Posterior cingulate gyrus (tissue), 11 donors: Measurements from ENCODE around the gene CD248.

ENCODE experiments used
- DNase-seq, 10 donors: peaks; one replicate each; pipeline versions ENCODE4 v3.0.0 to v3.0.0-alpha.2; 2020 to 2021; ENCODE audit warnings: mixed read lengths in 3 of 10
- intact Hi-C: fragments of 100-400 bp; cut with DNase I; formaldehyde crosslinking; loops from one replicate; pipeline ENCODE4 v1.15.1; 2023

CD248 gene

DNA sequence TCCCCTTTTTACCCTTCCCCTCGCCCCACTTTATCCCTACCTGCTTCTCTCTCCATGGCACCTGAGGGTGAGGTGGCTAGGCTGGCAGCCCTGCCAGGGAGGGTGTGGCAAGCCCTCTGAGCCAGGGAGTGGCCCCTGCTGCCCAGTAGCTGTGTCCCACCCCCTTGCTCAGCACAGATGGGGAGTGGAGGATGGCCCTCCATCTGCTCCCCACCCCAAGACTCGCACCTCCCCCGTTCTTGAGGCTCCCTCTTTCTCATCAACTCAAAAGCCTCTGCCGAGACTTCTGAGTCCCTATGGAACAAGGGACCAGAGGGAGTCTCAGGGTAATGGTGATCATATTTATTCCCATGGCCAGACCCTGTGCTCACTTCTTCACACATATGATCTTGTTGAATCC, 23.5 kb downstream of the CD248 start:
- peak in 2 of 10 donors; percentile 75 to 89 for DNase-seq

DNA sequence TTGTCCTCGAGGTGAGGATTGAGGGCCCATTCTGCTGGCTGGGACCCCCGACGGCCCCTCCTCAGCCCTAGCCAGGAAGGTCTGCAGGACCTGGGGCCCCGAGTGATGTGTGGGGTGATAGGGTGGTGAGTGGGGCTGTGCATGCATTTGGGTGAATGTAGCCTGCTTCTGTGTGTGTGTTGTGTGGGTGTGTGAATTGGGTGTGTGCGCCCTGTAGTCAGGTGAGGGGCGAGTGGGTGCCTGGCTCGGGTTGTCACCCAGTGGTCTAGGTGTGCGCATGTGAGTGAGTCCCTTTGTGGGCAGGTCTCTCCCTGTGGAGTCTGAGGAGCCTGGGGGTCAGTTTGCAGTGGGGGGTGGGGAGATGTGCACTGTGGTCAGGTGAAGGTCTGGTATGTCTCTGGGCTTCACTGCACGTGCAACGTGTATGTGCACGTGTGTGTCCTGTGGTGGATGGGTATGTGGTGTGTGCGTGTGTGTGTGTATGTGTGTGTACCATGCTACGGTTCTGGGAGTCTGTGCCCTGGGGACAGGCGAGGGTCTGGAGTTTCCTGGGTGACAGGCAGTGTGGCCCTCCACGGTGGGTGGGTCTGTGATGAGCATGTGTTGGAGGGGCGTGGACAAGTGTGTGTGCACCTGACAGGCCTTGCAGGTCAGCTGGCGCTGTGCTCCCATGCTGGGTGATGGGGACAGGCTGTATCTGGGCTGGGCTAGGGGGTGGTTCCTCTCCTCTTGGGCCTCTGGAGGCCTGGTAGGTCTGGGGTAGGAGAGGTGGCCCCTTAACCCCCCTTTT, 24.1 kb downstream of the CD248 start:
- intact Hi-C loops, result loop anchor here (5.0 kb wide), 1 partner anchor 35 kb away; no protein-coding TSS in a partner anchor
- no peak for DNase-seq

More for the DNA sequence above, 23.5 kb downstream of the CD248 start:
- intact Hi-C loops, result loop anchor here (5.0 kb wide), 1 partner anchor 34 kb away; no protein-coding TSS in a partner anchor

DNA sequence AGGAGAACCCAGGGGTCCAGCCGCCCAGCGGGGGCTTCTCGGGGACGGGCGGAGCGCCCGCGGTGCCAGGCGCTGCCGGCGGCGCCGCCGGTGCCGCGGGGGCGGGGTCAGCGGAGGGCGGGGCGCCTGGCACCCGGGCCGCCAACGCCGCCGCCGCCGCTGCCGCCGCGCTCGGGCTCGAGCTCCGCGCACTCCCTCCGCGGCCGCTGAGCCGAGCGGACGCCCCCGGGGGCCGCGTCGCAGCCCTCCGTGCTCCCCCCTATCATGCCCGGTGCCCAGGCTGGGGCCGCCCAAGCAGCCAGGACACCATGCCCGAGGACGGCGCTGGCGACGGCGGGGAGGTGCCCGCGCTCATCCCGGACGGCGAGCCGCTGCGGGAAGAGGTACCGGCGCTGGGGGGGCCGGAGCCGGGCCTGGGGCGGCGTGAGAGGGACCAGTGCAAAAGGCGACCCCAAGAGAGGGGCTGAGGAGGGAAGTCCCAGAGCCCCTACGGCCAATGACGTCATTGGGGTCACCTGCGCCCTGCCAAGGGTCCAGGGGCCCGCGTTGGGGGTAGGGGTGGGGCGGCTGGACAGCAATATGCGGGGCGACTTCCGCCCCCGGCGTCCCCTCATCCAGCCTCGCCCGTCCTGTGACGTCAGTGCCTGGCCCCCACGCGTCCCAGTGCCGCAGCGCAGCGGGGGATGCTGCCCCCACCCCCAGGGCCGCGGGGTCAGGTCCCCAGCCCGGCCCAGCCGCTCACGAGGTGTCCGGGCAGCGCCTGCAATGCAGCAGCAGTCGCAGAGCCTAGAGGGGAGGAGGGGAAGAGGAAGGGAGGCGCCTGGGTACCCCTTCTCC, 24.9 kb downstream of the CD248 start, which contains the start of gene TMEM151A:
TMEM151A (plus strand) TSS at position 189 of the 837 bp plus-strand sequence; CDS start at position 309, 120 bp downstream.
- DNase-seq, result peak in 3 of 10 donors; percentile 76 to 94 (median 83)
- intact Hi-C loops, result loop anchor here (5.0 kb wide), 1 partner anchor 35 kb away; no protein-coding TSS in a partner anchor

DNA sequence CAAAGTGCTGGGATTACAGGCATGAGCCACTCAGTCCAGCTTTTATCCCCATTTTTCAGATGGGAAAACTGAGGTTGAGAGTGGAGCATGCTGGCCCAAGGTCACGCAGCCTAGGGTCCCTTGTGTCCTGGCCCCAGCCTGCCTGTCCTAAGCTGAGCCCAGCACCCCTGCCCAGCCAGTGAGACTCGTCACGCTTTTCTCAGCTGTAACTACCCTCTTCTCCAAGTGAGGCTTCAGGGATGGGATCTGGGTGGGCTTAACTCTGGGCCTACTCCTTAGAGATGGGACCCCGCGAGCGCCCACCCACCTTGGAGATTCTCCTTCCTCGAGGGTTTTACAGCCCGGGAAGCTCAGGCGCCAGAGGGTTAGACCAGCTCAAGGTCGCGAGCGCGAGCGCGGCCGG, 25.5 kb downstream of the CD248 start:
- no peak for DNase-seq
- intact Hi-C loops, result loop anchor here (5.0 kb wide), 1 partner anchor 36 kb away; no protein-coding TSS in a partner anchor

DNA sequence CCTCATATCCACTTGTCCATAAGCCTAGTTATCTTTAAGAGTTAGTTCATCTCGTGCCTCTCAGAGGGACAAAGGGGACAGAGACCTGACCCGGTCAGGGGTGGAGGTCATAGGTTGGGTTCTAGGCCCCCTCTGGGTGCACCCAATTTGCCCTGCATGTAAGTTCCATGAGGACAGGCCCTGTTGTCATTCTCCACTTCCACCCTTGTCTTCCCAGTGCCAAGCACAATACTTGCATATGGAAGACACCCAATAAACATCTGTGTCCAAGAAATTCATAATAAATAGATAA, 26.6 kb downstream of the CD248 start:
- intact Hi-C loops, result loop anchor here (5.0 kb wide), 1 partner anchor 37 kb away; no protein-coding TSS in a partner anchor
- DNase-seq, result no peak

DNA sequence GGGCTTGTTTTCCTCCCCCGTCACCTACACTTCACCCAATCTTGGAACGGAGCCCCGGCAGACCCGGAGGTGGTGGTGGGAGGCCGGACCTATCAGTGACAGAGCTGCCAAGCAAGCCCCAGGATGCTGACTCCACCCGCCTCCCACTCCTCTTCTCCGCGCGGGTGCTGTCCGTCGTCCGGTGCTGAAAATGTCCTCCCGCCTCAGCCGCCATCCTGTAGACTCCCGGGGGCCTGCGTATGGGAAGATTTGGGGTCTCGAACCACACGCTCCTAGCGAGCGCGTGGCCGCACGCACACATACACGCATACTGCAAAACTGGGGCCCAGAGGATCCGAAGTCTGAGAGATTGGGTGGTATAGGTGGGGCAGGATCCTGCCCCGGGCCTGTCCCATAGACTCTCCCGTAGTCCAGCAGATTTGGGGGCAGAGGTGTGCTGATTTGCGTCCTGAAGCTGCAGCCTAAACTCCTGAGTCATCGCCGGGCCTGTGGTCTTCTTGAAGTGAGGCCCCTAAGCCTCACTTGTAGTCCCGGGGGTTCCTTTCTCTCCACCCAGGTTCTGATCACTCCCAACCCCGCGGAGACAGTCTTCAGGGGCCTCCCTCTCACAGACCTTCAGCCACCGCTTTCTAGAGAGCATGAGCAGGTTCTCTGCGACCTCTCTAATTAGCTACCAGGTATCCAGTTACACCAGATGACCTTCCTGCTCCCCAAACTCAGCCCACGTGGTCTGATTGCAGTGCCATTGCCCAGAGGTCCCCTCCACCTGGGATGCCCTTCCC, 27.1 kb downstream of the CD248 start:
- DNase-seq, result peak in 6 of 10 donors; percentile 56 to 92 (median 68)
- intact Hi-C loops, result loop anchor here (5.0 kb wide), 1 partner anchor 38 kb away; no protein-coding TSS in a partner anchor

DNA sequence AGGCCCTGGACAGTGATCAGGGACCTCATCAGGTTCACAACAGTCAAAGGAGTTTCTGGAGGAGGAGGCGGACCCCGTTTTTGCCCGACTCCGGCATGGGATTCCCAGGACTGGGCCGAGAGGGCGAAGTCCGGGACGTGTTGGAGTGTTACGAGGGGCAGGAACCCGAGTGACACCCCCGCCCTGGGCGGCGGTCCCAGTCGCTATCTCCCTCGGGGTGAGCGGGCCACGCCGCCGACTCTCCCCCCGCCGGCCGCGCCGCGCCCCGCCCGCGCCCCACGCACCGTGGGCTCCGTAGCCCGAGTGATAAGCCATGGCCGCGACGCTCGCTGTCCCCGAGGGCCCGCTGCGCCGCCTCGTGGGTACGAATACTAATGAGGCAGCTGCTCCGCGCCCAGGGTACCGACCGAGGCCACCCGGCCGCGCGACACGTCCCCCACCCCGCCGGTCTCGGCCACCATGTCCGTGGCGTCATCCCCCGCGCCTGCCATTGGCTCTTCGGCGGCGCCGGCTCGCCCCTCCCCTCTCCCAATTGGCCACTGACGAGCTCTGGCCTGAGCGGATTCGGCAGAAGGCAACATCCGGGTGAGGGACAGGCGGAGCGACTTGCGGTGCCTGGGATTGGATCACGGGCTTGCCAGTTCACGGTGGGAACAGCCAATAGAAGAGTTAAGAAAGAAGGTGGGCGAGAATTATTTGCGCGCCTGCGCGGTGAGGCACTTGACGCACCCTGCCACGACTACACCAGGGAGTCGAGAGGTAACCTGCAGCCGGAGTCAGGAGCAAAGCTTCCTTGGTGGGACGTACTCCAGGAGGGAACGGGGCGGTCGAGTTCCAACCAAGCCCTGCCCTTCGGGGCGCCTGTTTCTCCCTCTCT, 27.9 kb downstream of the CD248 start, which contains the start of gene YIF1A:
YIF1A (minus strand) TSS at position 473 of the 877 bp plus-strand sequence; CDS start at position 315, 158 bp downstream.
- DNase-seq, result peak; percentile 98 to 100 (median 99)
- intact Hi-C loops, result no loop called here

DNA sequence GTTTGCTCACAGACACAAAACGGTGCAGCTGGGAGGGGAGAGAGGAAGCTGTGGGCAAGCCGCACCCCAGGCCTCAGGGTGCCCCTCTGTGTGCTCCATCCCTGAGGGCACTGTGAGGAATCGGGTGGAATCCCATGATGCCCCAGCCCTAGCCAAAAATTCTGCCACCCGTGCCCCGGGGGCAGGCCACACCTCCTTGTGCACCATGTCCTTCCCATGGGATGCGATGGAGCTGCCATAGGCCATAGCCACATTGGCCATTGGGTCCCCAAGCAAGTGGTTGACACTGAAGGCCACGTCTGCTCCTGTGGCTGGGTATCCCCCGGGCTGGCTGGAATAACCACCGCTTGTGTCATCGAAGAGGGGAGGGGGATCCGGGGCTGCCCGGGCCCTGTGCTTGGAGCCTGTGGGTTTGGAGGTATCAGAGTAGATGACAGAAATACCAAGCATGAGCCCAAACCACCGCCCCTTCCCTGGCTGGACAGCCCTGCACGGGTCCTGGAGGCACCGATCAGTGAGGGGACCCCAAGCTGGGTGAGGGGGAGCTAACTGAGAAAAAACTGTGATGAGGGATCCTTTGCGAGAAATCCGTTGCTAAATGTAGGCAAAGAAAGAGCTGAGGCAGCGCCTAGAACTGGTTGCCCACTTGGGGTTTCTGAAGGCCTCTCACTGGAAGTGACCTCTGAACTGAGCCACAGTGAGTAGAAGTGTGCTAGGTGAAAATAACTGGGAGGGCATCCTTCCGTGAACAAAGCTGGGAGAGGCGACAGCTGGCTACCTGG, 28.8 kb downstream of the CD248 start:
- no peak for DNase-seq
- intact Hi-C loops, result no loop called here

DNA sequence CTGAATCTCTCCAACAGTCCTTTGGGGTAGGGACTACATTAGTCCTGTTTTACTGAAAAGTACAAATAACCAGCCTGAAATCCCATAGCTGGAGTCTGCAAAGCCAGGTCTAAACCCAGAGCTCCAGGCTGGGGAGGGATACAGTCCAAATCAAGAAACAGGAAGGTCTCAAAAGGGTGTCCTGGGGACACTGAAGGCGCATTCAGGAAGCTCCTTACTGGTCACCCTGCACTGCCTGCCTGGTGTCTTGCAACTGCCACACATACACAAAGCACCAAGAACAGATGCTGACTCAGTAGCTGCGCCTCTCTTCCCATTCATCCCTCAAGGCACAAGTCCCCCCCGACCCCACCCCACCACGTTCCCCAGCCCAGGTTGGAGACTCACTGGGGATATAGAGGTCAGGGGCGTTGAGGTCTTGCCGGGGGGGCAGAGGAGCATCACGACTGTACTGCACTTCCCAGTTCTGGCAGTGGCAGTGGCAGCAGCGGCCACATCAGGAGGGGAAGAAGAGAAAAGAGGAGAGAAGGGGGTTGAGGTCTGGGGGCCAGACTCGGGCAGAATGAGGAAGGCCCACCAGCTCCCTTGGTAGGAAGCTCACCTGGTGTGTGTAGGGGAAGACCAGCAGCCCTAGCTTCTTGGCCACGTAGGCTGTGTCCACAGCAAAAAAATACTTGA, 29.5 kb downstream of the CD248 start:
- intact Hi-C loops, result no loop called here
- no peak for DNase-seq

DNA sequence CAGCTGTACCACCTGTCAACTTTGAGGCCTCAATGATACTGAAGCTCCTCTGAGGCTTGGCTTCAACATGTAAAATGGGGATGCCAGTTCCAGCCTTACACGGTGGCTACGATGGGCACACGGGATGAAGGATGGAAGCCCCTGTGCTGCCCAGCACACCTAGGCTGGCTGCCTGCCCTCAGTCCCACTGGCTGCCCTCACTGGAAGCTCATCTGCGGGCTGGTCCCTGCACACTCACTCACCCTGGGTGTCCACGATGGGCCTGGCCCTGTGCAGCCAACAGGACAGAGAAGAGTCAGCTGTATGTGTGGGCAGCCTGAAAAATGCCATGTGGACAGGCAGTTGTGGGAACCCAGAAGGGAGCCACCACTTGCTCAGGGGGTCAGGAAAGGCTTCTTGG, 30.1 kb downstream of the CD248 start:
- DNase-seq, result peak in 1 of 10 donors; percentile 79
- intact Hi-C loops, result no loop called here

DNA sequence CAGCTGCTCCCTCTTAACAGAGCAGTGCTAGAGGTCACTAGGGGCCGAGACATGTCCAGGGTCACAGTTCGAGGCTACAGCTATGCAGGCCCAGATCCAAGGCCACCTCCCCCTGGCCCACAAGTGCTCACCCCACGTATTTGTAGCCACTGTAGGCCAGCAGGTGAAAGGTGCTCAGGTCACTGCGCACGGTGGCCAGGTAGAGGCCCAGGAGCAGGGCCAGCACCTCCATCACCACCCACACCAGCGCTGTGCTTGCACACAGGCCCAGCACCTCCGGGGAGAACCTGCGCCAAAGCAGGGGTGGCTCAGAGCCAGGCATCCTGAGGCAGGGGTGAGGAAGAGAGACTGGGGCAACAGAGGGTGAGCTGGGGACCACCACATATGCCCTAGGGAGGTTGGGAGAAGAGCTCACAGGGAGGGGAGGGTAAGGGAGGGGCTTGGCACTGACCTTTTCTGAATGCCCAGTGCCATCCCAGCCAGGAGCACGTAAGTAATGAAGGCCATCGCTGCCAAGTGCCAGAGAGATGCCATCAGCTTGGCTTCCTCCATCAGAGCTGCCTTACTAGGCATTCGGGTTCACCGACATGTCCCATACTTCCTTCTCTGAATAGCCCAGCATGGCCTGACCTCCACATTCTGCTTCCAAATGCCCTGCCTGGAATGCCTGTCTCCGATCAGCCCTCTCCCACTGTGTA, 31.4 kb downstream of the CD248 start:
- no peak for DNase-seq
- intact Hi-C loops, result no loop called here

DNA sequence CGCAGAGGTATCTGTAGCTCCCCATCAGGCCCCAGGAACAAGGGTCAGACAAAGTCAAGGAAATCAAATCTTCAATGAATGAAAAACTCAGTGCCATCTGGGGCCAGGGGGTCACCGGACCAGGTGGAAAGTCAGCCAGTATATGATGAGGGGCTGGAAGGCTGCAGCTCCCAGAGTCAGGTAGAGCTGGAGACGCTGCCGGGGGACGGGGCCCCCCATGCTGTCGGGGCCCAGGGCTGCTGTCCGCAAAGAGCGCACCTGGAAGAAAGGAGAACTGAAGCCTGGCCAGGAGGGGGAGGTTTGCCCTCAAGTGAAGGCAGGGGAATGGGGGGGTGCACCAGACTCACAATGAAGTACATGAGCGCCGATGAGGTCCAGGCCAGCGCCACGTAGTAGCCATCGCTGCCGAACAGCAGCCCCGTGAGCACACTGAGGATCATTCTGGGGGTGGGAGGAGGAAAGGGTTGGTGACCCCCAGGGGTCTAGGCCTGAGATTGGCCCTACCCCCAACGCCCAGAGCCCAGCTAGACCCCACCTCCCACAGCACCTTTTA, 32.2 kb downstream of the CD248 start:
- DNase-seq, result no peak
- intact Hi-C loops, result no loop called here

DNA sequence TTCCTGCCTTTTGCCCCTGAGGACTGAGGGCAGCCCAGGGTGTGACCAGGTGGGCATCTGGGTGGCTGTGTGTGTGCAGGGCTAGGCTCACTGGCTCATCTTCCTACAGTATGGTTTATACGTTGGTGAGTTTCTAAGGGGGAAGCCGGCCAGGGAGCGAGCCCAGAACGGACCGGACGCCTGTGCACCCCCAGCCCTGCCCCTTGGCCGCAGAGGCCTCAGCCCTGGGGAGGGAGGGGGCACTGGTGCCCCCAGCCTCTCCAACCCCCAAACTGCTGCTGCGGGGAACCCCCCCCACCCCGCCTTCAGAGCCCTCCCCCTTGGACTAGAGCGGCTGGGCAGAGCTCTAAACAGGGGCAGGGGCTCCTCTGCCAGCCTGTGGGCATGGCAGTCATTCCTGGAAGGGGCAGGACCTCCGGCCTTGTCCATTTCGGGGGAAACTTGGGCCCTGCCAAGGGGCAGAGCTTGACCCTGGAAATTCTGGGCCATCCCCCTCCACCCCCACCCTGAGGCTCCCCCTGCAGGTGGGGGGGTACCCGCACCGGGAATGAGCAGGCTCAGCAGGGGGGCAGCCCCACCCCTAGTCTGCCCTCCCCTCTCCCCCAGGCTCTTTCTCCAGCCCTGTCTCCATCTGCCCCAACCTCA, 33.3 kb downstream of the CD248 start:
- DNase-seq, result no peak
- intact Hi-C loops, result loop anchor here (2.0 kb wide), 1 partner anchor 61 kb away; no protein-coding TSS in a partner anchor

DNA sequence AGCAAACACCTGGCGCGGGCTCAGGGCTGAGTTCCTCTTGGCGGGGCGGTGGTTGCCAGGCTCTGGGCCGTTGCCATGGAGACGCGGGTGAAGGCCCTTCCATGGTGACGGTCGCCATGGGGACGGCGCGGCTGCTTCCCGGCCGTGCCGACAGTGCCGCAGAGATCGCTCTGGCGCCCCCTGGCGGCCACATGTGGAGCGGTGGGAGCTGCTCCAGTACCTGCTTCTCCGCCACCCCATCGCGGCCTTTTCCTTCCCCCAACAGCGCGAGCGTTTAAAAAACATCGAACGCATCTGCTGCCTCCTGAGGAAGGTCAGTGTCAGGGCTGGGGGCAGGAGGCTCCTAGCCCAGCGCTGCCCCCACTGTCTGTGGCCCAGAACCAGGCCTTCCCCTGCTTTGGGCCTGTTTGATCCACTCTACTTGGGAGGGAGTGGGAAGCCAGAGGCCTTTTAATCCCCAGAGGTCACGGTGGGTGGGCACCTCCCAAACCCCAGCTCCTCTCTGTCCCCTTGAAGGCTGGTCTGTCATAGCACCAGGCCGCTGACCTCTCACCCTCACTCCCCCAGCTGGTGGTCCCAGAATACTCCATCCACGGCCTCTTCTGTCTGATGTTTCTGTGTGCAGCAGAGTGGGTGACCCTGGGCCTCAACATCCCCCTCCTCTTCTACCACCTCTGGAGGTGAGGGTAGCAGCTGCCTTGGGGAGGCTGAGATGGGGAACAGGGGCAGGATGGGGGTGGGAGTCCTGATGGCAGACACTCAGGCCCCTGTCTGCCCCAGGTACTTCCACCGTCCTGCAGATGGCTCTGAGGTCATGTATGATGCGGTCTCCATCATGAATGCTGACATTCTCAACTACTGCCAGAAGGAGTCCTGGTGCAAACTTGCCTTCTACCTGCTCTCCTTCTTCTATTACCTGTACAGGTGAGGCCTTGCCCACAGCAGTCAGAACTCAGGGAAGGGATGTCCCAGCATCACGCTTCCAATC, 34.1 kb downstream of the CD248 start:
- intact Hi-C loops, result loop anchor here (2.0 kb wide), 1 partner anchor 60 kb away; no protein-coding TSS in a partner anchor
- DNase-seq, result peak; percentile 98 to 100 (median 100)
